ENCODE results near the gene EXOG. TPM values are rescaled to one million over a fixed set of nuclear protein-coding genes. Genes with fewer than 3 reads are reported as not detected.
A peak's percentile ranks its signal among the peaks of the same experiment; 100 is the strongest.

Gene EXOG
- total RNA-seq, 1 experiment from 2014 or later: 8.3 TPM

- POLR2A ChIA-PET: no interaction called here
- no TSS peak for BruUV-seq (replicated peaks)
- no peak overlapping the region for H3K27ac ChIP-seq (ENCODE audit: low read depth, low read length)
- DNase-seq (ENCODE audit: low read depth, low spot score) (no peak), ATAC-seq (no peak)
- CTCF ChIA-PET: interaction anchor here (1.3 kb wide), 1 partner anchor 23 kb away, joined by 4 read pairs; no protein-coding TSS in a partner anchor
- H3K4me3 ChIP-seq (replicated peaks in 1 of 2; ENCODE audit: low read depth in 1 of 2, low read length in 2 of 2): no peak overlapping the region
- RAD21 ChIA-PET (ENCODE audit: low non-redundant PET in 1 of 2, low total read pairs in 2 of 2, uncharacterized antibody in 2 of 2, unreplicated experiment in 2 of 2): interaction anchor here in 1 of 2 experiments (1.2 kb wide), 1 partner anchor 132 kb away, joined by 3 read pairs; the partner anchor contains the start of gene XYLB
- TF ChIP-seq ZBTB33 (IDR thresholded peaks at IDR 0.05; ENCODE audit: extremely low read depth, insufficient replicate concordance, low read length) (no peak), EZH2 (IDR thresholded peaks at IDR 0.05) (no peak), ATF3 (IDR thresholded peaks at IDR 0.05) (no peak), POLR2AphosphoS5 (IDR thresholded peaks at IDR 0.05; ENCODE audit: low read depth, low read length) (no peak)
- H3K9me2 ChIP-seq (ENCODE audit: insufficient read depth): no peaks in the 10 kb centered on the region
- H3K4me2 ChIP-seq (ENCODE audit: low read length): no peak overlapping the region
- H4K20me1 ChIP-seq (ENCODE audit: insufficient read depth): no peaks in the 10 kb centered on the region
- H3K36me3 ChIP-seq (ENCODE audit: control insufficient read depth in 1 of 2, insufficient read depth in 2 of 2, low read length in 2 of 2): peaks cover 15 to 26% of the 10 kb centered on the region in 2 experiments; a peak in 3 of 4 replicates
- no peak overlapping the region for H3K9ac ChIP-seq (ENCODE audit: low read length)
- H3K9me3 ChIP-seq (ENCODE audit: control insufficient read depth in 1 of 2, insufficient read depth in 1 of 2, low read depth in 1 of 2, low read length in 2 of 2): no peaks in the 10 kb centered on the region
- intact Hi-C loops (cut with micrococcal nuclease): no loop called here
- H3K79me2 ChIP-seq (ENCODE audit: insufficient read depth, low read length): peaks cover 13% of the 10 kb centered on the region; the same call in 1 of the 2 replicates
- no peak overlapping the region for H2AFZ ChIP-seq (ENCODE audit: low read depth, low read length, poor library complexity, severe bottlenecking)
- H3K27me3 ChIP-seq (ENCODE audit: insufficient read depth, low read length): no peaks in the 10 kb centered on the region
- H3K4me1 ChIP-seq (ENCODE audit: control insufficient read depth in 1 of 2, insufficient read depth in 2 of 2, low read length in 2 of 2): no peaks in the 10 kb centered on the region
Measured at GRCh38 chr3:38478901-38479300, 17.2 kb upstream of the EXOG start.

GRCh38 chr3:38479431-38480092 lies 16.6 kb upstream of the EXOG start:
- Histone ChIP-seq H3K36me3 (ENCODE audit: control insufficient read depth in 1 of 2, insufficient read depth in 2 of 2, low read length in 2 of 2) (peaks cover 15 to 26% of the 10 kb centered on the region in 2 experiments; a peak in 3 of 4 replicates), H3K4me1 (ENCODE audit: control insufficient read depth in 1 of 2, insufficient read depth in 2 of 2, low read length in 2 of 2) (no peaks in the 10 kb centered on the region), H4K20me1 (ENCODE audit: insufficient read depth) (no peaks in the 10 kb centered on the region), H3K27ac (ENCODE audit: low read depth, low read length) (no peak overlapping the region), H3K27me3 (ENCODE audit: insufficient read depth, low read length) (no peaks in the 10 kb centered on the region), H3K79me2 (ENCODE audit: insufficient read depth, low read length) (peaks cover 10% of the 10 kb centered on the region; the same call in 1 of the 2 replicates), H3K9ac (ENCODE audit: low read length) (no peak overlapping the region), H3K4me3 (replicated peaks in 1 of 2; ENCODE audit: low read depth in 1 of 2, low read length in 2 of 2) (no peak overlapping the region), H3K9me2 (ENCODE audit: insufficient read depth) (no peaks in the 10 kb centered on the region), H3K4me2 (ENCODE audit: low read length) (no peak overlapping the region), H2AFZ (ENCODE audit: low read depth, low read length, poor library complexity, severe bottlenecking) (no peak overlapping the region), H3K9me3 (ENCODE audit: control insufficient read depth in 1 of 2, insufficient read depth in 1 of 2, low read depth in 1 of 2, low read length in 2 of 2) (no peaks in the 10 kb centered on the region)
- ChIA-PET CTCF (interaction anchor here (0.6 to 1.8 kb wide), 10 partner anchors 9 to 361 kb away, joined by 3 to 10 read pairs (median 4); partner anchors contain the start of gene XYLB), RAD21 (ENCODE audit: low non-redundant PET in 1 of 2, low total read pairs in 2 of 2, uncharacterized antibody in 2 of 2, unreplicated experiment in 2 of 2) (no interaction called here), POLR2A (no interaction called here)
- intact Hi-C loops (cut with micrococcal nuclease): loop anchor here (2.0 to 5.0 kb wide), 3 partner anchors 133 to 362 kb away; partner anchors contain the start of gene XYLB
- no TSS peak for BruUV-seq (replicated peaks)
- peak; percentile 92 for ATAC-seq
- DNase-seq (ENCODE audit: low read depth, low spot score): no peak
- TF ChIP-seq SP1 (IDR thresholded peaks at IDR 0.05; ENCODE audit: low read depth) (no peak), SRF (IDR thresholded peaks at IDR 0.05; ENCODE audit: low read depth) (no peak), ELF1 (IDR thresholded peaks at IDR 0.05; ENCODE audit: borderline replicate concordance, low read depth) (no peak), POLR2A (IDR thresholded peaks at IDR 0.05; ENCODE audit: borderline replicate concordance, extremely low read depth, insufficient read depth, insufficient read length) (no peak), MAX (IDR thresholded peaks at IDR 0.05) (no peak), ATF3 (IDR thresholded peaks at IDR 0.05) (no peak), CEBPB (IDR thresholded peaks at IDR 0.05; ENCODE audit: low read depth) (no peak), CTCF (IDR thresholded peaks at IDR 0.05 in 2 of 3, conservative IDR thresholded peaks at IDR 0.05 in 1 of 3; ENCODE audit: borderline replicate concordance in 1 of 3, insufficient read depth in 1 of 3, low read depth in 2 of 3, low read length in 2 of 3) (peak; percentile 83 to 88 (median 88)), FOSL1 (IDR thresholded peaks at IDR 0.05; ENCODE audit: low read depth) (no peak), EGR1 (IDR thresholded peaks at IDR 0.05; ENCODE audit: low read depth) (no peak), ZFX (IDR thresholded peaks at IDR 0.05) (no peak), EZH2 (IDR thresholded peaks at IDR 0.05) (no peak), YY1 (IDR thresholded peaks at IDR 0.05; ENCODE audit: extremely low read depth, insufficient replicate concordance, low read depth, low read length) (peak; percentile 47)
